NK-92 (cell line): ENCODE results near the gene ARHGEF12.

Experiments used
- DNase-seq: peaks from one replicate; lab custom pipeline; 2025; ENCODE audit not compliant: unreplicated experiment; lab: John Stamatoyannopoulos, UW

The ARHGEF12 gene

GRCh38 chr11:120316880-120317688 lies 19.1 kb upstream of the ARHGEF12 start:
- no peak for DNase-seq

- no peak for DNase-seq
Measured at GRCh38 chr11:120317689-120318480, 18.3 kb upstream of the ARHGEF12 start.

- no peak for DNase-seq
Measured at GRCh38 chr11:120318906-120319305, 17.3 kb upstream of the ARHGEF12 start.

- no peak for DNase-seq
Measured at GRCh38 chr11:120324932-120325810, 11.0 kb upstream of the ARHGEF12 start, which contains the start of gene TLCD5. Gene TLCD5, plus strand, starts transcription at chr11:120325299. Its CDS starts 2,143 bp downstream, at chr11:120327442.

GRCh38 chr11:120326228-120326627 lies 10.0 kb upstream of the ARHGEF12 start:
- DNase-seq: no peak

GRCh38 chr11:120326845-120327281 lies 9.3 kb upstream of the ARHGEF12 start:
- DNase-seq: no peak

- DNase-seq: no peak
Measured at GRCh38 chr11:120327311-120327710, 8.9 kb upstream of the ARHGEF12 start.

GRCh38 chr11:120329556-120329955 lies 6.7 kb upstream of the ARHGEF12 start:
- DNase-seq: no peak

GRCh38 chr11:120330045-120330444 lies 6.2 kb upstream of the ARHGEF12 start:
- DNase-seq: no peak

GRCh38 chr11:120331301-120331996 lies 4.8 kb upstream of the ARHGEF12 start:
- DNase-seq: no peak

- no peak for DNase-seq
Measured at GRCh38 chr11:120332822-120333716, 3.1 kb upstream of the ARHGEF12 start.

- no peak for DNase-seq
Measured at GRCh38 chr11:120333801-120334200, 2.4 kb upstream of the ARHGEF12 start.

GRCh38 chr11:120334332-120334731 lies 1.9 kb upstream of the ARHGEF12 start:
- DNase-seq: no peak

GRCh38 chr11:120334894-120335462 lies 1.2 kb upstream of the ARHGEF12 start:
- DNase-seq: no peak

- DNase-seq: no peak
Measured at GRCh38 chr11:120335556-120335907, 681 bp upstream of the ARHGEF12 start.

- no peak for DNase-seq
Measured at GRCh38 chr11:120336641-120337354, 585 bp downstream of the ARHGEF12 start.

- no peak for DNase-seq
Measured at GRCh38 chr11:120337355-120338106, 1.3 kb downstream of the ARHGEF12 start.
